Fibroblast of lung (primary cell): ENCODE measurements around the gene ENG.

Experiments
- CTCF ChIP-seq, 2 donors: IDR thresholded peaks in 1 of 2; conservative IDR thresholded peaks in 1 of 2; 1 replicate in 1 of 2; 2 replicates in 1 of 2; pipeline ENCODE4 v1.5.1; 2011 to 2012; ENCODE audit warnings: low read length in 2 of 2, control low read depth in 1 of 2, inconsistent platforms in 1 of 2, low read depth in 1 of 2, mild to moderate bottlenecking in 1 of 2
- EZH2 ChIP-seq: IDR thresholded peaks from 2 replicates; pipeline ENCODE4 v1.5.1; 2012; ENCODE audit warnings: low read length, control low read depth, mild to moderate bottlenecking; ENCODE audit errors: missing control alignments

- no peak for TF ChIP-seq EZH2
- TF ChIP-seq CTCF (conservative IDR thresholded peaks at IDR 0.05 in 1 of 2, IDR thresholded peaks at IDR 0.05 in 1 of 2; ENCODE audit: low read depth in 1 of 2, low read length in 2 of 2) = no peak
These were observed 6.3 kb upstream of the ENG start for GRCh38 chr9:127860779-127861178.
